A673 (cell line): ENCODE results near the gene TRIP10.

Experiments used
- CTCF ChIP-seq: fragments of 300-800, 200-600 bp; sonication (generic); conservative IDR thresholded peaks from 2 replicates; pipeline ENCODE4 v1.5.1; 2017; ENCODE audit warnings: low read depth, mild to moderate bottlenecking, antibody characterized with exemption, low read length, moderate library complexity, mixed read lengths
- EZH2 ChIP-seq: fragments of 200-600 bp; sonication (generic); IDR thresholded peaks from 2 replicates; pipeline ENCODE4 v1.6.1; 2017; ENCODE audit warnings: borderline replicate concordance, low read depth, mild to moderate bottlenecking, mixed read lengths, antibody characterized with exemption, low read length; ENCODE audit not compliant: poor library complexity, severe bottlenecking

- no peak for TF ChIP-seq CTCF
- TF ChIP-seq EZH2 = no peak
Measured at GRCh38 chr19:6779206-6779605, 39.7 kb downstream of the TRIP10 start.
